ENCODE measurements around the gene VWA3B.
"Not testable (repeated sequence)": the region's sequence is repeated elsewhere in the genome, so short reads cannot be mapped to it uniquely, and the experiment has no call there.

VWA3B gene

DNA sequence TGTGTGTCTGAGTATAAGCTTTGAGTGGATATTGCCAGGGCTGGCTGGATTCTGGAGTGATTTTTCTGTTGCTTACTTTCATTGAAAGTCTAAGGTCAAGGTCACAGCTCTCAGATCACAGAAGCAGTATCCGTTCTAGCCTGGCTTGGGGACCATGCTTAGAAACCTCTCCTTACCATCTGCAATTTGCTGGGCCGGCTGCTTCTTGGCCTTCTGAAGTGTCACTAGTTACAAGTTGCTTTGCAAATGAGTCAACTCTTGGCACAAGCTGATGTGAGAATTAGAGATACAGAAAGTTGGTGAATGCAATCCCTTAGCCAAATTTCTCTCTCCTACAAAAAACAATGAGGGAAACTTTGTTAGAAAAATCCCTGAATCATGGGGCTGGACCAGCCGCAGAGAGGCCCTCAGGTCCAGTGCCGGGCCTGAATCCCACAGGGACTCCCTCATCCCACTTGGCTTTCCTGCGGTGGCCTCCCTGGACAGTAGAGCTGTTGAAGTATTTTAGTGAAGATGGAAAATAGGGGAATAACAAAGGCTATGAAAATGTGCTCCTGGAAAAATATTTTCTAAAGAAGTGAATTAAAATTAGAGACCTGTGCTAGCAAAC lies 166.6 kb downstream of the VWA3B start:
- ATAC-seq = no peak

DNA sequence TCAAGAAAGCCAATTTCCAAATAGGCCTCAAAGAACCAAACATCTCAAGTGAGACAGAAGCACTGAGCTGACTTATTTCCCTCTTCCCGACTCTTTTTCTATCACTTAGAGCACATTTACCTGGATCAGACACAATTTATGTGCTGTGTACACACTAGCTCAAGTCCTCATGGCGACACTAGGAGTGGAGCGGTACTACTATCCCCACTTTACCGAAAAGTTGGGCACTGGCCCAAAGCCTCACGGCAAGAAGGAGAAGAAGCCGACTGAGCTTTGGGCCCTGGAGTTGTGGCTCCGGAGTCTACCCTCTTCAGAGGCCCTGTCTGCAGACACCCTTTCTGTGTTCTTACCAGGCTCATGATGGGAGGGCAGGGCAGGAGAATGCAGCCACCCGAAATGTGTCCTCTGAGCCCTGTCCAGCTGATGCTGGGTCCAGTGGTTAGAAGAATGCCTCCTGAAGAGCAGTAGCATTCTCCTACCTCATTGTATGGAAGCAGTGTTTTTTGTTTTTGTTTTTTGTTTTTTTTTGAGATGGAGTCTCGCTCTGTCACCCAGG lies 167.6 kb downstream of the VWA3B start:
- no peak for ATAC-seq

- ATAC-seq = no peak
Observed at GRCh38 chr2:98258906-98259305, 171.9 kb downstream of the VWA3B start.

- ATAC-seq = no peak
Observed at GRCh38 chr2:98263362-98263761, 176.4 kb downstream of the VWA3B start.

DNA sequence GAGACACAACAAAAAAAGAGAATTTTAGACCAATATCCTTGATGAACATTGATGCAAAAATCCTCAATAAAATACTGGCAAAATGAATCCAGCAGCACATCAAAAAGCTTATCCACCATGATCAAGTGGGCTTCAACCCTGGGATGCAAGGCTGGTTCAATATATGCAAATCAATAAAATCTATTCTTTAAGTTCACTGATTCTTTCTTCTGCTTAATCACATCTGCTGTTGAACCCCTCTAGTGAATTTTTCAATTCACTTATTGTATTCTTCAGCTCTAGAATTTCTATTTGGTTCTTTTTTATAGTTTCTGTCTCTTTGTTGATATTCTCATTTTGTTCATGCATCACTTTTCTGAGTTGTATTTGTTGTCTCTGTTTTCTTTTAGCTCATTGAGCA lies 181.3 kb downstream of the VWA3B start:
- ATAC-seq = not testable (repeated sequence)

GRCh38 chr2:98269274-98269673 lies 182.3 kb downstream of the VWA3B start:
- no peak for ATAC-seq

GRCh38 chr2:98269830-98270229 lies 182.9 kb downstream of the VWA3B start:
- ATAC-seq = no peak

GRCh38 chr2:98277162-98277859 lies 190.3 kb downstream of the VWA3B start:
- ATAC-seq = no peak

- ATAC-seq = no peak
Observed at GRCh38 chr2:98278074-98278473, 191.1 kb downstream of the VWA3B start.

DNA sequence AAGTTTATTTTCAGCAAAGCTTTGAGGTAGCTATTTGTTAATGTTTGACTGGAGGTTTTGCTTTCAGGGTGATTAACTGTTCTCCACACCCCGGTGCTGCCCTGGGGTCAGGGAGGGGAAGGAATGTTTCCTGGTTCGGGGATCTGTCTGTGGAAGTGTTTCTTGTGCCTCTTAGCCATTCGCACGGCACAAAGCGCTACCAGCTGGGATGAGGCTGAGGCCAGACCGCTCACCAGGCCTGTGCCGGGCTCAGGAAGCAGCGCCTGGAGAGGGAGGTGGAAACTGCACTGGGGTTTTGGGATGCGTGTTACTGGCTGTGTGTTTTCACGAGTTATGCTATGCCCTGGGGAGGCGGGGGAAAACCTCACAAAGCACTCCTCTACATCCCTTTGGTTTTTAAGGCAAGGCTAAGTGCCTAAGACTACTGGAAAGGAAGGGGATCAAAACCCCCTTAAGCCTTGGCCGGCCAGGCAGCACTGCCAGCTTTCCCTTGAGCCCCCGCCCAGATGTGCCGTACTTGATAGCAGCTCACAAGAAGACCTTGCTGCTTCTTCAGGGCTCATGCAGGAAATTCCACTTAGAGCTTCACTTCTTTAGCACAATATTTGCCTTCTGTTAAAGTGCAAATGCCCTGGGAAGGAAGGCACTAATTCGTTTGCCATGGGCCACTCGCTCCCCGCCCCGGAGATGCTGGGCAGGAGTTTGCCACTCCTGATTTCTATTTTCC lies 193.6 kb downstream of the VWA3B start:
- ATAC-seq = no peak

DNA sequence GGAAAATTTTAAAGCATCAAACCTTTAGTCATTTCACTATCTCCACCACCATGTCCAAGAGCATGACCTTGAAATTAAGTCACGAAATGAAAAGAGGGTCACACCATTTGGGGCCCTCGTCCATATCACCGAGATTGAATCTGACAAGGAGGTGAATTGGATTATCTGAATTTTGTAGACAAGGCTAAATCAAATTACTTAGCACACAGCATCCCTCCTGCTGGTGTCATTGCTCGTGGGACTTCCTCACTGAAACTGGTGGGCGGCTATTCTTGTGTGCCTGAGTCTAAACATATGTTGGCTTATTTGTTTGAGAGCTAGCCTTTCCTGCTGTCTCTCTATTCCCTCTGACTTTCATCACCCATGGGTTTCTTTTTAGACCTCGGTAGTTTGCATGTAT lies 194.6 kb downstream of the VWA3B start:
- ATAC-seq = no peak

GRCh38 chr2:98282109-98282508 lies 195.1 kb downstream of the VWA3B start:
- no peak for ATAC-seq

- no peak for ATAC-seq
Observed at GRCh38 chr2:98293030-98293429, 206.1 kb downstream of the VWA3B start.

DNA sequence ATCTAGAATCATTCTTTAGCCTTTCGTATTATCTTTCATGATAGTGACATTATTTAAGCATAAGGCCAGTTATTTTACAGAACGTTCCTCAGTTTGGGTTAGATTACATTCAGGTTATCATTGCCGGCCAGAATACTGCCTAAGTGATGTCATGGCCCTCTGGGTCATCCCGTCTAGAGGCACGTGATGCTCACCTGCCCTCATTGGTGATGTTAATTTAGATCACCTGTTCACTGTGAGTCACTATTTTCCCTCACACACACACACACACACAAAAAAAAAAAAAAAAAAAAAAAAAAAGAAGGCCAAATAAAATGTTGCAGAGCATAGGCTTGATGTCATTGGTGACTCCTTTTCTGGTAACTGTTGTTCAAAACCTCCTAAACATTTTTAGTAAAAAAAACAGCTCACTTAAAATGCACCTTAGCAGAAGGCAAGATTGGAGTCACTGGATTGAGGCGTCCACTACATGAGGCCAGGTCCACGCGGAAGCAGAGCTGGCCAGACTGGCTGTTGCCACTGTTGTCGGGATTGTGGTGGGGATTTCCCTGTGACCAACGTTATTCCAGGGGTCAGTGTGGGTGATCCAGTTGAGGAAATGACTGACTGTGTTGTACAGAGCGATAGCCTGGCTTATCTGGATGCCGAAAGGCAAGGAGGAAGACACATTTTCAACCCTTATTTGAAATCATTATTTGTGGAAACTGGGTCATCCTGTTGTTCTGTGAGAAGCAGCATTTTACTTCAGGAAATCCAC lies 207.1 kb downstream of the VWA3B start:
- no peak for ATAC-seq

- no peak for ATAC-seq
Observed at GRCh38 chr2:98294711-98295110, 207.7 kb downstream of the VWA3B start.

- no peak for ATAC-seq
Observed at GRCh38 chr2:98295275-98295674, 208.3 kb downstream of the VWA3B start.

GRCh38 chr2:98295721-98296414 lies 208.9 kb downstream of the VWA3B start:
- ATAC-seq = no peak

DNA sequence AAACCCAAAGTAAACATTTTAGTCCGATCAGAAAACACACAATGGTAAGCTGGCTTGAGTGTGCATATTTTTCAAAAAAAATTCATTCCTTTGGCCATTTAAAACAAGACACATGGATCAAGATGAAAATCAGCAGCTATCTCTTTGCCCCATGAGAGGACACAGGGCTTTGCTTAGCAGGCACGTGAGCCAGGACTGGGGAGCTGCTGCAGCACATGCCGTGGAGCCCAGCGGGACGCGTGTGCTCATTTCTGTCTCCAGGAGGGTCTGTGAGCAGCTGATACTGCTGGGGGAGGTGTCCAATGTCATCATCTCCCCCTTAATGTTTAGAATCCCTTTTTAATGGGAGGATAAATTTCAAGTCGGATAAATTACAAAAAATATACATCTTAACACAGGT lies 209.5 kb downstream of the VWA3B start:
- no peak for ATAC-seq

DNA sequence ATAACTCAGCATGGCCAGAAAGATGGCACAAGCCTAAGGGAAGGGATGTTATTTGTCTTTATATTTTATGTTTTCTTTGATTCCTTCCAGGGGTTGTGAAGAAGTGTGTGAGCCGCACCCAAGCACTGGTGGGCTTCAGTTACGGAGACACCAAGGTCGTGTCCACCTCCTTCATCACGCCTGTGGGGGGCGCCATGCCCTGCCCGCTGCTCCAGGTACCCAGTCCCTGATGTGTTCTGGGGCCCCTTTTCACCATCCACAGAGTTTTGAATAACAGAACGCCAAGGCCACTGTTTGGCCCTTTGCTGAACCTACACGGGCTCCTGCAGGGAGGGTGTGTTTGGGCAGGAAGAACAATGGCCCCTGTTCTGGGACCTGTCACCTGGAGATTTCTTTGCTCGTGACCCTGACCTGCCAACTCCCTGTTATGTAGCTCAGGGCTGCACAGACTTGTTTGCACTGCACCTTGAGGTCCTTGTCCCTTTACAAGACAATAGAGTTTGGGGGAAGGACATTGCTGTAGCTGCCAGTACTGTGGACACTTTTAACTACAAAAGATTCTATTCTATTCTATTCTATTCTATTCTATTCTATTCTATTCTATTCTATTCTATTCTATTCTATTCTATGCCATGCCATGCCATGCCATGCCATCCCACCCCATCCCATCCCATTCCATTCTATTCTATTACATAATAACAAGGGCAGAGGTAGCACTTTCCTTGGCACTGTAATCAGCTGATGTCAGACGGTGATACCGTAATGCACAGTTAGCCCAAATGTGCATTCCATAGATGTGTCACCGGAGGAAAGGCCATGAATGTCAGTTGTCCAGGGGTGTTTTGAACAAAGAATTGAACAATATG lies 211.1 kb downstream of the VWA3B start:
- ATAC-seq = no peak

DNA sequence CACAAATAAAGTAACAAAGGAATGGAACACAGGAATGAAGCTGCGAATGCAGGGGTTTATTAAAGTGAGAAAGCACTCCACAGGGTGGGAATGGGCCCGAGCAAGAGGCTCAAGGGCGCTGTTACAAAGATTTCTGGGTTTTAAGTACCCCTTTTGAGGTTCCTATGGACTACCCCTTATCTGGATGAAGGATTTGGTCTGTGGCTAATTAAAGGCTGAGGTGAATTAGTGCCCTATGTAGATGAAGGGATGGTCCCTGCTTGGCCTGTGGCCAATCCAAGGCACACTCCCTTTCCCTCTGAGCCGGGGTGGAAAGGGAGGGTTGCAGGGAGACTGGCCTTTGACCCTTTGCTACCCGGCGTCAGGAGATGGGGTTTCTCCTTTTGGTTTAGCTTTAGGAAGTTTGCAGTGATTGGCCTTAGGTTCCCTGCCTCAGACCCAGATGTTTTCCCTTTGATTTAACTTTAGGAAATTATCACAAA lies 211.8 kb downstream of the VWA3B start:
- no peak for ATAC-seq

GRCh38 chr2:98299211-98299905 lies 212.4 kb downstream of the VWA3B start:
- no peak for ATAC-seq

All from activated CD4-positive, CD25-positive, alpha-beta regulatory T cell treated with anti-CD3 and anti-CD28 coated beads, Interleukin-2, amount 50 U/mL, for 24 hours (primary cell).